Liver (tissue), 9 donors: ENCODE measurements around the gene TPSG1. TPM values are rescaled to one million over a fixed set of nuclear protein-coding genes. Genes with fewer than 3 reads are reported as not detected.

Source experiments
- DNase-seq: peaks from one replicate; pipeline ENCODE4 v3.0.0-alpha.2; 2017; ENCODE audit warnings: low spot score
- H3K27ac ChIP-seq, 2 donors: one replicate each; pipeline ENCODE4 v1.7.0; 2013; ENCODE audit warnings: inconsistent platforms in 2 of 2, low read length in 2 of 2, control low read depth in 1 of 2, low read depth in 1 of 2, mild to moderate bottlenecking in 1 of 2
- H3K27me3 ChIP-seq, 4 donors: one replicate each; pipeline versions ENCODE4 v1.6.1 to v1.7.0; 2013; ENCODE audit warnings: low read length in 3 of 4, inconsistent platforms in 1 of 4, mild to moderate bottlenecking in 1 of 4, moderate library complexity in 1 of 4; ENCODE audit not compliant: control insufficient read depth in 4 of 4, insufficient read depth in 4 of 4
- H3K36me3 ChIP-seq, 4 donors: one replicate each; pipeline versions ENCODE4 v1.6.1 to v1.7.0; 2013; ENCODE audit warnings: low read length in 3 of 4, mild to moderate bottlenecking in 3 of 4, low read depth in 1 of 4, moderate library complexity in 1 of 4; ENCODE audit not compliant: control insufficient read depth in 4 of 4, insufficient read depth in 3 of 4
- H3K4me1 ChIP-seq, 4 donors: one replicate each; pipeline versions ENCODE4 v1.6.1 to v1.7.0; 2013; ENCODE audit warnings: low read length in 3 of 4, mild to moderate bottlenecking in 3 of 4, moderate library complexity in 1 of 4; ENCODE audit not compliant: control insufficient read depth in 4 of 4, insufficient read depth in 4 of 4
- H3K4me3 ChIP-seq, 3 donors: one replicate each; pipeline versions ENCODE4 v1.6.1 to v1.7.0; 2013; ENCODE audit warnings: low read length in 3 of 3, control low read depth in 1 of 3, low read depth in 1 of 3, mild to moderate bottlenecking in 1 of 3
- H3K9ac ChIP-seq, 2 donors: one replicate each; pipeline ENCODE4 v1.7.0; 2013; ENCODE audit warnings: low read length in 2 of 2, mild to moderate bottlenecking in 2 of 2, moderate library complexity in 2 of 2, control low read depth in 1 of 2, low read depth in 1 of 2
- H3K9me3 ChIP-seq, 4 donors: one replicate each; pipeline versions ENCODE4 v1.6.1 to v1.7.0; 2013; ENCODE audit warnings: low read length in 3 of 4; ENCODE audit not compliant: control insufficient read depth in 4 of 4
- EGR1 ChIP-seq, 2 donors: IDR thresholded peaks; 2 replicates each; pipeline ENCODE4 v1.6.1; 2016 to 2018; ENCODE audit warnings: antibody characterized with exemption in 2 of 2, low read depth in 2 of 2
- FOXA1 ChIP-seq: IDR thresholded peaks from 2 replicates; pipeline ENCODE4 v1.6.1; 2016; ENCODE audit warnings: antibody characterized with exemption
- FOXA2 ChIP-seq: IDR thresholded peaks from 2 replicates; pipeline ENCODE4 v1.6.1; 2016; ENCODE audit warnings: antibody characterized with exemption
- GABPA ChIP-seq, 2 donors: IDR thresholded peaks in 1 of 2; conservative IDR thresholded peaks in 1 of 2; 2 replicates each; pipeline ENCODE4 v1.6.1; 2016; ENCODE audit warnings: antibody characterized with exemption in 2 of 2, mild to moderate bottlenecking in 1 of 2, moderate library complexity in 1 of 2
- HNF4A ChIP-seq, 2 donors: conservative IDR thresholded peaks; 2 replicates each; pipeline ENCODE4 v1.6.1; 2016; ENCODE audit warnings: antibody characterized with exemption in 2 of 2, mild to moderate bottlenecking in 2 of 2
- HNF4G ChIP-seq: IDR thresholded peaks from 2 replicates; pipeline ENCODE4 v1.6.1; 2016; ENCODE audit warnings: antibody characterized with exemption
- JUND ChIP-seq, 2 donors: IDR thresholded peaks; 2 replicates each; pipeline ENCODE4 v1.6.1; 2016; ENCODE audit warnings: antibody characterized with exemption in 2 of 2
- NR2F2 ChIP-seq: IDR thresholded peaks from 2 replicates; pipeline ENCODE4 v1.6.1; 2016; ENCODE audit warnings: antibody characterized with exemption
- RAD21 ChIP-seq, 2 donors: IDR thresholded peaks; 2 replicates each; pipeline ENCODE4 v1.6.1; 2016; ENCODE audit warnings: antibody characterized with exemption in 2 of 2, mild to moderate bottlenecking in 2 of 2
- RXRA ChIP-seq, 2 donors: IDR thresholded peaks; 2 replicates each; pipeline ENCODE4 v1.6.1; 2017 to 2018; ENCODE audit warnings: antibody characterized with exemption in 2 of 2, mild to moderate bottlenecking in 1 of 2
- SP1 ChIP-seq: IDR thresholded peaks from 2 replicates; pipeline ENCODE4 v1.6.1; 2018; ENCODE audit warnings: antibody characterized with exemption, mild to moderate bottlenecking
- TAF1 ChIP-seq: conservative IDR thresholded peaks from 2 replicates; pipeline ENCODE4 v1.6.1; 2016; ENCODE audit warnings: antibody characterized with exemption, mild to moderate bottlenecking
- YY1 ChIP-seq: IDR thresholded peaks from 2 replicates; pipeline ENCODE4 v1.6.1; 2016; ENCODE audit warnings: antibody characterized with exemption, mild to moderate bottlenecking
- whole genome bisulfite sequencing: extraction: QIAGEN DNeasy Blood & Tissue Kit; methylation state at CpG from one replicate; pipeline ENCODE4 v1.1.7; 2013; 5-methylcytosine and 5-hydroxymethylcytosine counted together
- polyA plus RNA-seq, 2 donors: library from polyadenylated mRNA; stranded (reverse) in 1 of 2; unstranded in 1 of 2; fragments of 200-250 nt in 1 of 2; fragments of >200 nt in 1 of 2; fragmentation: Nextera tagmentation in 1 of 2; extraction: Ambion mirVana in 1 of 2; gene quantifications; one replicate each; pipeline versions ENCODE4 v1.2.1 to v1.2.3, GENCODE V29; 2013 to 2015
- total RNA-seq, 2 donors: library from RNA; depleted of rRNA; stranded (reverse); fragments of >200 nt; gene quantifications; one replicate each; pipeline ENCODE4 v1.2.3, GENCODE V29; 2014
- TF ChIP-seq, protein P1 (sequence below): IDR thresholded peaks from 2 replicates; pipeline ENCODE4 v1.6.1; 2016; ENCODE audit warnings: antibody characterized with exemption
- TF ChIP-seq, protein P2 (sequence below): fragments of 150-350 bp; IDR thresholded peaks from 2 replicates; pipeline ENCODE4 v1.5.1; 2017; ENCODE audit warnings: improper control_type of control experiment, low read depth, low read length; ENCODE audit not compliant: missing input control
- TF ChIP-seq, protein P3 (sequence below): IDR thresholded peaks from 2 replicates; pipeline ENCODE4 v1.6.1; 2016; ENCODE audit warnings: antibody characterized with exemption, mild to moderate bottlenecking
- TF ChIP-seq, protein P4 (sequence below): IDR thresholded peaks from 2 replicates; pipeline ENCODE4 v1.6.1; 2016; ENCODE audit warnings: antibody characterized with exemption
- TF ChIP-seq, protein P5 (sequence below): IDR thresholded peaks from 2 replicates; pipeline ENCODE4 v1.6.1; 2016; ENCODE audit warnings: antibody characterized with exemption
- donor health status: healthy.
- donor health status: healthy.
- donor health status: healthy.
- donor health status: healthy.
- donor health status: healthy.

TPSG1 gene
- total and polyA plus RNA-seq, 4 donors, result 0.55 TPM; not detected in 3

DNA sequence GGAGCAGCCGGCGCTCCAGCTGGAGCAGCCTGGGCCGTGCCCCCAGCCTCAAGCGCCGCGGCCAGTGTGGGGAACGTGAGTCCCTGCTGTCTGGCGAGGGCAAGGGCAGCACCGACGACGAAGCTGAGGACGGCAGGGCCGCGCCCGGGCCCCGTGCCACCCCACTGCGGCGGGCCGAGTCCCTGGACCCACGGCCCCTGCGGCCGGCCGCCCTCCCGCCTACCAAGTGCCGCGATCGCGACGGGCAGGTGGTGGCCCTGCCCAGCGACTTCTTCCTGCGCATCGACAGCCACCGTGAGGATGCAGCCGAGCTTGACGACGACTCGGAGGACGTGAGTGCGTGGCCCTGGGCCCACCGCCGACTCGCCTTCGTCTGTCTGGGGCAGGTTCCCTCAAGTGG lies 16.0 kb downstream of the TPSG1 start:
- Histone ChIP-seq H3K9me3 (no peaks in the 10 kb centered on the region), H3K27me3 (no peaks in the 10 kb centered on the region), H3K9ac (no peak overlapping the region), H3K27ac (no peak overlapping the region), H3K36me3 (peaks cover 0 to 61% (median 21%) of the 10 kb centered on the region in 4 donors), H3K4me1 (no peaks in the 10 kb centered on the region), H3K4me3 (no peak overlapping the region)
- TF ChIP-seq, protein P1, sequence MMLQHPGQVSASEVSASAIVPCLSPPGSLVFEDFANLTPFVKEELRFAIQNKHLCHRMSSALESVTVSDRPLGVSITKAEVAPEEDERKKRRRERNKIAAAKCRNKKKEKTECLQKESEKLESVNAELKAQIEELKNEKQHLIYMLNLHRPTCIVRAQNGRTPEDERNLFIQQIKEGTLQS, result no peak
- TF ChIP-seq RXRA (IDR thresholded peaks at IDR 0.05), result no peak
- no peak for TF ChIP-seq TAF1
- TF ChIP-seq, protein P2, sequence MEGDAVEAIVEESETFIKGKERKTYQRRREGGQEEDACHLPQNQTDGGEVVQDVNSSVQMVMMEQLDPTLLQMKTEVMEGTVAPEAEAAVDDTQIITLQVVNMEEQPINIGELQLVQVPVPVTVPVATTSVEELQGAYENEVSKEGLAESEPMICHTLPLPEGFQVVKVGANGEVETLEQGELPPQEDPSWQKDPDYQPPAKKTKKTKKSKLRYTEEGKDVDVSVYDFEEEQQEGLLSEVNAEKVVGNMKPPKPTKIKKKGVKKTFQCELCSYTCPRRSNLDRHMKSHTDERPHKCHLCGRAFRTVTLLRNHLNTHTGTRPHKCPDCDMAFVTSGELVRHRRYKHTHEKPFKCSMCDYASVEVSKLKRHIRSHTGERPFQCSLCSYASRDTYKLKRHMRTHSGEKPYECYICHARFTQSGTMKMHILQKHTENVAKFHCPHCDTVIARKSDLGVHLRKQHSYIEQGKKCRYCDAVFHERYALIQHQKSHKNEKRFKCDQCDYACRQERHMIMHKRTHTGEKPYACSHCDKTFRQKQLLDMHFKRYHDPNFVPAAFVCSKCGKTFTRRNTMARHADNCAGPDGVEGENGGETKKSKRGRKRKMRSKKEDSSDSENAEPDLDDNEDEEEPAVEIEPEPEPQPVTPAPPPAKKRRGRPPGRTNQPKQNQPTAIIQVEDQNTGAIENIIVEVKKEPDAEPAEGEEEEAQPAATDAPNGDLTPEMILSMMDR, result no peak
- TF ChIP-seq FOXA2, result no peak
- TF ChIP-seq, protein P3, sequence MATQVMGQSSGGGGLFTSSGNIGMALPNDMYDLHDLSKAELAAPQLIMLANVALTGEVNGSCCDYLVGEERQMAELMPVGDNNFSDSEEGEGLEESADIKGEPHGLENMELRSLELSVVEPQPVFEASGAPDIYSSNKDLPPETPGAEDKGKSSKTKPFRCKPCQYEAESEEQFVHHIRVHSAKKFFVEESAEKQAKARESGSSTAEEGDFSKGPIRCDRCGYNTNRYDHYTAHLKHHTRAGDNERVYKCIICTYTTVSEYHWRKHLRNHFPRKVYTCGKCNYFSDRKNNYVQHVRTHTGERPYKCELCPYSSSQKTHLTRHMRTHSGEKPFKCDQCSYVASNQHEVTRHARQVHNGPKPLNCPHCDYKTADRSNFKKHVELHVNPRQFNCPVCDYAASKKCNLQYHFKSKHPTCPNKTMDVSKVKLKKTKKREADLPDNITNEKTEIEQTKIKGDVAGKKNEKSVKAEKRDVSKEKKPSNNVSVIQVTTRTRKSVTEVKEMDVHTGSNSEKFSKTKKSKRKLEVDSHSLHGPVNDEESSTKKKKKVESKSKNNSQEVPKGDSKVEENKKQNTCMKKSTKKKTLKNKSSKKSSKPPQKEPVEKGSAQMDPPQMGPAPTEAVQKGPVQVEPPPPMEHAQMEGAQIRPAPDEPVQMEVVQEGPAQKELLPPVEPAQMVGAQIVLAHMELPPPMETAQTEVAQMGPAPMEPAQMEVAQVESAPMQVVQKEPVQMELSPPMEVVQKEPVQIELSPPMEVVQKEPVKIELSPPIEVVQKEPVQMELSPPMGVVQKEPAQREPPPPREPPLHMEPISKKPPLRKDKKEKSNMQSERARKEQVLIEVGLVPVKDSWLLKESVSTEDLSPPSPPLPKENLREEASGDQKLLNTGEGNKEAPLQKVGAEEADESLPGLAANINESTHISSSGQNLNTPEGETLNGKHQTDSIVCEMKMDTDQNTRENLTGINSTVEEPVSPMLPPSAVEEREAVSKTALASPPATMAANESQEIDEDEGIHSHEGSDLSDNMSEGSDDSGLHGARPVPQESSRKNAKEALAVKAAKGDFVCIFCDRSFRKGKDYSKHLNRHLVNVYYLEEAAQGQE, result no peak
- no peak for TF ChIP-seq NR2F2
- TF ChIP-seq GABPA (IDR thresholded peaks at IDR 0.05 in 1 of 2, conservative IDR thresholded peaks at IDR 0.05 in 1 of 2), result no peak
- TF ChIP-seq, protein P4, sequence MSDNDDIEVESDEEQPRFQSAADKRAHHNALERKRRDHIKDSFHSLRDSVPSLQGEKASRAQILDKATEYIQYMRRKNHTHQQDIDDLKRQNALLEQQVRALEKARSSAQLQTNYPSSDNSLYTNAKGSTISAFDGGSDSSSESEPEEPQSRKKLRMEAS, result no peak
- TF ChIP-seq HNF4A (conservative IDR thresholded peaks at IDR 0.05), result no peak
- no peak for TF ChIP-seq RAD21 (IDR thresholded peaks at IDR 0.05)
- TF ChIP-seq, protein P5, sequence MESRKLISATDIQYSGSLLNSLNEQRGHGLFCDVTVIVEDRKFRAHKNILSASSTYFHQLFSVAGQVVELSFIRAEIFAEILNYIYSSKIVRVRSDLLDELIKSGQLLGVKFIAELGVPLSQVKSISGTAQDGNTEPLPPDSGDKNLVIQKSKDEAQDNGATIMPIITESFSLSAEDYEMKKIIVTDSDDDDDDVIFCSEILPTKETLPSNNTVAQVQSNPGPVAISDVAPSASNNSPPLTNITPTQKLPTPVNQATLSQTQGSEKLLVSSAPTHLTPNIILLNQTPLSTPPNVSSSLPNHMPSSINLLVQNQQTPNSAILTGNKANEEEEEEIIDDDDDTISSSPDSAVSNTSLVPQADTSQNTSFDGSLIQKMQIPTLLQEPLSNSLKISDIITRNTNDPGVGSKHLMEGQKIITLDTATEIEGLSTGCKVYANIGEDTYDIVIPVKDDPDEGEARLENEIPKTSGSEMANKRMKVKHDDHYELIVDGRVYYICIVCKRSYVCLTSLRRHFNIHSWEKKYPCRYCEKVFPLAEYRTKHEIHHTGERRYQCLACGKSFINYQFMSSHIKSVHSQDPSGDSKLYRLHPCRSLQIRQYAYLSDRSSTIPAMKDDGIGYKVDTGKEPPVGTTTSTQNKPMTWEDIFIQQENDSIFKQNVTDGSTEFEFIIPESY, result no peak
- TF ChIP-seq YY1, result no peak
- no peak for TF ChIP-seq JUND (IDR thresholded peaks at IDR 0.05)
- no peak for TF ChIP-seq FOXA1
- no peak for DNase-seq
- 96% methylated on average over 43 of the region's 43 CpGs for WGBS

DNA sequence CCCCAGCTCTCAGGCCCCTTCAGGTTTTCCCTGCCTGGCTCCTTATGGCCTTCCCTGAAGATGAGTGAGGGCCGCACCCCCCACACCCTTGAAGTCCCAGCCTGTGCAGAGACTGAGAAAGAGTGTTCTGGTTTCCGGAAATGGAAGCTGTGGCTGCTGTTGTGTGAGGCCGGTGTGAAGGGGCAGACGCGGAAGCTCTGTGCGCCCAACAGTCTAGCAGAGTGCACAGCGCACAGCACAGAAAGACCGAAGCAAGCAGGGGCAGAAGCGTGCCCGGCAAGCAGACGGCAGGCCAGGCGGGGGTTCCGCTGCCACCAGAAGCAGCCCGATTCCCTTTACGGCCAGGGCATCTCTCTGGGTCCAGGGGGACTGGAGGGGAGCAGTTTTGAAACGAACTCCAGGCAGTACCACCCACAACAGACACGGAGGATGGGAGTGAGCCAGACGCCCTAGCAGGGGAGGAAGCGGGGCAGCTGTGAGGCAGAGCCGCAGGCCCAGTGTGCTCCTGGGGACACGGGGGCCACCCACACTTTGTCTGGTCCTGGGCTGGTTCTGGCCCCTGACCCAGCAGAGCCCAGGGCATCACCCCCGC lies 16.7 kb downstream of the TPSG1 start:
- H3K4me3 ChIP-seq, result no peak overlapping the region
- 87% methylated on average over 22 of the region's 22 CpGs for WGBS
- no peak for DNase-seq
- H3K27me3 ChIP-seq, result no peaks in the 10 kb centered on the region
- H3K4me1 ChIP-seq, result no peaks in the 10 kb centered on the region
- no peak overlapping the region for H3K27ac ChIP-seq
- no peaks in the 10 kb centered on the region for H3K9me3 ChIP-seq
- peaks cover 0 to 61% (median 21%) of the 10 kb centered on the region in 4 donors for H3K36me3 ChIP-seq
- no peak overlapping the region for H3K9ac ChIP-seq
- no peak for TF ChIP-seq HNF4G
- TF ChIP-seq, protein P1, result no peak
- TF ChIP-seq EGR1 (IDR thresholded peaks at IDR 0.05; ENCODE audit: low read depth in 2 of 2), result no peak
- TF ChIP-seq, protein P2, result no peak
- TF ChIP-seq, protein P5, result no peak
- TF ChIP-seq RAD21 (IDR thresholded peaks at IDR 0.05), result no peak
- TF ChIP-seq HNF4A (conservative IDR thresholded peaks at IDR 0.05), result no peak
- TF ChIP-seq FOXA1, result no peak
- no peak for TF ChIP-seq JUND (IDR thresholded peaks at IDR 0.05)
- TF ChIP-seq SP1, result no peak
- no peak for TF ChIP-seq FOXA2
- no peak for TF ChIP-seq RXRA (IDR thresholded peaks at IDR 0.05)
- no peak for TF ChIP-seq TAF1
- TF ChIP-seq, protein P4, result no peak
- no peak for TF ChIP-seq YY1
